CD4-positive, alpha-beta T cell (primary cell): ENCODE data around the gene NOC4L. TPM values are rescaled to one million over a fixed set of nuclear protein-coding genes. Genes with fewer than 3 reads are reported as not detected.
A peak's percentile ranks its signal among the peaks of the same experiment; 100 is the strongest.

Experiments
- ATAC-seq: fragments of 200-7000 bp; cut with Tn5 transposase; one replicate; pipeline ENCODE4 v1.10.0; 2022; ENCODE audit warnings: mild to moderate bottlenecking; ENCODE audit not compliant: poor library complexity
- CTCF ChIA-PET: fragments of 350-600 bp; sonication (Branson Sonifier 250); formaldehyde crosslinking; loops from one replicate; lab custom pipeline; 2021; ENCODE audit warnings: antibody characterized with exemption, inconsistent platforms; lab: Charles Lee
- POLR2A ChIA-PET: fragments of 350-600 bp; sonication (Branson Sonifier 250); formaldehyde crosslinking; loops from one replicate; lab custom pipeline; 2021; ENCODE audit warnings: antibody characterized with exemption, inconsistent platforms; lab: Charles Lee
- DNase-seq, 14 experiments: peaks; one replicate each; pipeline ENCODE4 v3.0.0-alpha.2; 2013 to 2020; ENCODE audit warnings: mixed read lengths in 2 of 14
- H3K27ac ChIP-seq, 2 donors: one replicate each; pipeline versions ENCODE4 v1.5.1 to v1.7.0; 2013; ENCODE audit warnings: low read length in 2 of 2, low read depth in 1 of 2, mild to moderate bottlenecking in 1 of 2
- H3K27me3 ChIP-seq, 2 experiments: 1 replicate in 1 of 2; 2 replicates in 1 of 2; pipeline versions ENCODE4 v1.6.1 to v1.7.0; 2013; ENCODE audit warnings: low read length in 2 of 2, control low read depth in 1 of 2, mild to moderate bottlenecking in 1 of 2, moderate library complexity in 1 of 2; ENCODE audit not compliant: insufficient read depth in 2 of 2, control insufficient read depth in 1 of 2
- H3K36me3 ChIP-seq: one replicate; pipeline ENCODE4 v1.6.1; 2013; ENCODE audit warnings: low read length, control low read depth; ENCODE audit not compliant: insufficient read depth
- H3K4me1 ChIP-seq: one replicate; pipeline ENCODE4 v1.6.1; 2013; ENCODE audit warnings: low read length, control low read depth; ENCODE audit not compliant: insufficient read depth
- H3K4me3 ChIP-seq: one replicate; pipeline ENCODE4 v1.5.1; 2013; ENCODE audit warnings: mild to moderate bottlenecking, low read length, moderate library complexity
- H3K9me3 ChIP-seq, 2 experiments: 1 replicate in 1 of 2; 2 replicates in 1 of 2; pipeline versions ENCODE4 v1.6.1 to v1.7.0; 2013; ENCODE audit warnings: low read length in 2 of 2, mild to moderate bottlenecking in 2 of 2, control low read depth in 1 of 2, moderate library complexity in 1 of 2; ENCODE audit not compliant: control insufficient read depth in 1 of 2, insufficient read depth in 1 of 2
- H3K27ac Mint-ChIP-seq: one replicate; pipeline ENCODE4 v1.8.0; 2020; ENCODE audit warnings: mixed read lengths
- H3K27me3 Mint-ChIP-seq: one replicate; pipeline ENCODE4 v1.8.0; 2021; ENCODE audit warnings: mixed read lengths
- H3K36me3 Mint-ChIP-seq: one replicate; pipeline ENCODE4 v1.8.0; 2021; ENCODE audit warnings: low read depth, mixed read lengths
- H3K4me1 Mint-ChIP-seq: one replicate; pipeline ENCODE4 v1.8.0; 2021; ENCODE audit warnings: low read depth, mixed read lengths
- H3K4me3 Mint-ChIP-seq: one replicate; pipeline ENCODE4 v1.8.0; 2020; ENCODE audit warnings: mild to moderate bottlenecking, mixed read lengths
- H3K9me3 Mint-ChIP-seq: one replicate; pipeline ENCODE4 v1.8.0; 2020; ENCODE audit warnings: mixed read lengths
- CTCF ChIP-seq: fragments of 200-600 bp; IDR thresholded peaks from one replicate; pipeline ENCODE4 v1.8.0; 2022; ENCODE audit warnings: antibody characterized with exemption, mild to moderate bottlenecking
- intact Hi-C, 2 experiments: fragments of 100-400 bp; cut with DNase I in 1 of 2; cut with micrococcal nuclease in 1 of 2; formaldehyde crosslinking; loops; one replicate each; pipeline versions ENCODE4 v1.15.1 to v1.9.0; 2023 to 2025; cut with DNase I, micrococcal nuclease
- total RNA-seq, 174 experiments: library from RNA in 2 of 174; stranded (reverse) in 2 of 174; gene quantifications; one replicate each; pipeline ENCODE4 v1.2.3 and lab custom pipeline; 2021 to 2026

The NOC4L gene
- total RNA-seq, 2 experiments from 2014 or later: 21.8 to 22.3 TPM

DNA sequence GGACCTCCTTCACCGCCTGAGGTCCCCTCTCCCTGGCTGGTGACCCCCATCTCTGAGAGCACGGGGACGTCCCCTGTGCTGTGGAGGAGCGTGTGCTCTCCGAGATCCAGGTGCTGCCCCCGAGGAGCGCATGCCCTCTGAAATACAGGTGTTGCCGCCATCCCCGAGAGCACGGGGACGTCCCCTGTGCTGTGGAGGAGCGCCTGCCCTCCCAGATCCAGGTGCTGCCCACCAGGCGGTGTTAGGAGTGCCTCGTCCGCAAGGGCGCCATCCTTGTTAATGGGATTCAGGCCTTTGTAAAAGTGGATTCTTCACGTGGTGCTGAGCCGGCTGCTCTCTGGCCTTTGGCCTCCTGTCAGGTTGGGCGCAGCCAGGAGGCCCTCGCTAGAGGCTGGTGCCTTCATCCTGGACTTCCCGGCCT is 10.1 kb downstream of the NOC4L start:
- POLR2A ChIA-PET: interaction anchor here (0.9 to 1.7 kb wide), 7 partner anchors 9 to 276 kb away, joined by 3 to 12 read pairs (median 4); partner anchors contain the start of gene NOC4L

GRCh38 chr12:132154941-132155770 is 10.9 kb downstream of the NOC4L start:
- Histone ChIP-seq H3K27me3 (no peaks in the 10 kb centered on the region), H3K4me3 (no peak overlapping the region), H3K9me3 (peaks cover 0 to 12% of the 10 kb centered on the region in 2 experiments), H3K27ac (no peak overlapping the region), H3K4me1 (peaks cover 9% of the 10 kb centered on the region), H3K36me3 (peaks cover 34% of the 10 kb centered on the region)
- no peaks in the 10 kb centered on the region for H3K27me3 Mint-ChIP-seq
- H3K36me3 Mint-ChIP-seq: no peaks in the 10 kb centered on the region
- H3K9me3 Mint-ChIP-seq: no peaks in the 10 kb centered on the region
- H3K4me1 Mint-ChIP-seq: no peaks in the 10 kb centered on the region
- DNase-seq (no peak), ATAC-seq (no peak)
- H3K4me3 Mint-ChIP-seq: no peak overlapping the region
- ChIA-PET CTCF (no interaction called here), POLR2A (interaction anchor here (0.9 kb wide), 1 partner anchor 30 kb away, joined by 3 read pairs; no protein-coding TSS in a partner anchor)
- intact Hi-C loops: loop anchor here (1.0 to 5.0 kb wide), 9 partner anchors 32 to 460 kb away; no protein-coding TSS in a partner anchor
- no peak overlapping the region for H3K27ac Mint-ChIP-seq
- TF ChIP-seq CTCF: no peak

More for the DNA sequence above, 10.1 kb downstream of the NOC4L start:
- intact Hi-C loops: loop anchor here (1.0 to 5.0 kb wide), 9 partner anchors 33 to 460 kb away; no protein-coding TSS in a partner anchor
- Histone ChIP-seq H3K27ac (no peak overlapping the region), H3K4me1 (peaks cover 9% of the 10 kb centered on the region), H3K9me3 (peaks cover 0 to 12% of the 10 kb centered on the region in 2 experiments), H3K4me3 (peak overlapping the region; percentile 32), H3K36me3 (peaks cover 34% of the 10 kb centered on the region), H3K27me3 (no peaks in the 10 kb centered on the region)
- ATAC-seq: peak; percentile 5
- no peak for TF ChIP-seq CTCF
- CTCF ChIA-PET: interaction anchor here (0.8 to 1.3 kb wide), 15 partner anchors 7 to 461 kb away, joined by 3 to 21 read pairs (median 4); partner anchors contain the start of gene DDX51
- Mint-ChIP-seq H3K27me3 (no peaks in the 10 kb centered on the region), H3K4me3 (no peak overlapping the region), H3K36me3 (no peaks in the 10 kb centered on the region), H3K9me3 (no peaks in the 10 kb centered on the region), H3K27ac (no peak overlapping the region), H3K4me1 (no peaks in the 10 kb centered on the region)
- DNase-seq: no peak

- peaks cover 31% of the 10 kb centered on the region for H3K36me3 ChIP-seq
- H3K36me3 Mint-ChIP-seq: no peaks in the 10 kb centered on the region
- ChIA-PET POLR2A (no interaction called here), CTCF (no interaction called here)
- peaks cover 9% of the 10 kb centered on the region for H3K4me1 ChIP-seq
- H3K4me1 Mint-ChIP-seq: no peaks in the 10 kb centered on the region
- TF ChIP-seq CTCF: no peak
- H3K9me3 Mint-ChIP-seq: no peaks in the 10 kb centered on the region
- intact Hi-C loops: loop anchor here (2.0 kb wide), 3 partner anchors 63 to 459 kb away; no protein-coding TSS in a partner anchor
- no peak overlapping the region for H3K4me3 Mint-ChIP-seq
- no peak for ATAC-seq
- no peaks in the 10 kb centered on the region for H3K27me3 Mint-ChIP-seq
- peaks cover 0 to 14% of the 10 kb centered on the region in 2 experiments for H3K9me3 ChIP-seq
- H3K4me3 ChIP-seq: no peak overlapping the region
- no peak for DNase-seq
- H3K27ac ChIP-seq: no peak overlapping the region
- H3K27me3 ChIP-seq: no peaks in the 10 kb centered on the region
- no peak overlapping the region for H3K27ac Mint-ChIP-seq
Measured at GRCh38 chr12:132155771-132156572, 11.7 kb downstream of the NOC4L start.
